Panc1 (cell line): ENCODE results near the gene EYA2.
"Not testable (repeated sequence)": the region's sequence is repeated elsewhere in the genome, so short reads cannot be mapped to it uniquely, and the experiment has no call there.

Source experiments
- POLR2AphosphoS5 ChIP-seq: IDR thresholded peaks from 2 replicates; pipeline ENCODE4 v1.6.1; 2012; ENCODE audit warnings: mild to moderate bottlenecking, low read depth, low read length, moderate library complexity
- TCF7L2 ChIP-seq: IDR thresholded peaks from 2 replicates; pipeline ENCODE4 v1.6.1; 2011; ENCODE audit warnings: mild to moderate bottlenecking, low read depth, low read length, inconsistent platforms
- TF ChIP-seq, protein P1 (sequence below): fragments of 450-650 bp; IDR thresholded peaks from 2 replicates; pipeline ENCODE4 v1.5.1; 2017; ENCODE audit warnings: mild to moderate bottlenecking

DNA sequence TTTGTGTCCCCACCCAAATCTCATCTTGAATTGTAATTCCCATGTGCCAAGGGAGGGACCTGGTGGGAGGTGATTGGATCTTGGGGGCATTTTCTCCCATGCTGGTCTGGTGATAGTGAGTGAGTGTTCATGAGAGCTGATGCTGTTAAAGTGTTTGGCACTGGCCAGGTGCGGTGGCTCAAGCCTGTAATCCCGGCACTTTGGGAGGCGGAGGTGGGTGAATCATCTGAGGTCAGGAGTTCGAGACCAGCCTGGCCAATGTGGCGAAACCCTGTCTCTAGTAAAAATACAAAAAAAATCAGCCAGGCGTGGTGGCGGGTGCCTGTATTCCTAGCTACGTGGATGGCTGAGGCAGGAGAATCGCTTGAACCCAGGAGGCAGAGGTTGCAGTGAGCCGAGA, 37.8 kb downstream of the EYA2 start:
- TF ChIP-seq, protein P1, sequence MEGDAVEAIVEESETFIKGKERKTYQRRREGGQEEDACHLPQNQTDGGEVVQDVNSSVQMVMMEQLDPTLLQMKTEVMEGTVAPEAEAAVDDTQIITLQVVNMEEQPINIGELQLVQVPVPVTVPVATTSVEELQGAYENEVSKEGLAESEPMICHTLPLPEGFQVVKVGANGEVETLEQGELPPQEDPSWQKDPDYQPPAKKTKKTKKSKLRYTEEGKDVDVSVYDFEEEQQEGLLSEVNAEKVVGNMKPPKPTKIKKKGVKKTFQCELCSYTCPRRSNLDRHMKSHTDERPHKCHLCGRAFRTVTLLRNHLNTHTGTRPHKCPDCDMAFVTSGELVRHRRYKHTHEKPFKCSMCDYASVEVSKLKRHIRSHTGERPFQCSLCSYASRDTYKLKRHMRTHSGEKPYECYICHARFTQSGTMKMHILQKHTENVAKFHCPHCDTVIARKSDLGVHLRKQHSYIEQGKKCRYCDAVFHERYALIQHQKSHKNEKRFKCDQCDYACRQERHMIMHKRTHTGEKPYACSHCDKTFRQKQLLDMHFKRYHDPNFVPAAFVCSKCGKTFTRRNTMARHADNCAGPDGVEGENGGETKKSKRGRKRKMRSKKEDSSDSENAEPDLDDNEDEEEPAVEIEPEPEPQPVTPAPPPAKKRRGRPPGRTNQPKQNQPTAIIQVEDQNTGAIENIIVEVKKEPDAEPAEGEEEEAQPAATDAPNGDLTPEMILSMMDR = not testable (repeated sequence)
- TF ChIP-seq POLR2AphosphoS5, TCF7L2: not testable (repeated sequence)
